Psoas muscle (tissue), 8 donors: ENCODE data around the gene SLFN11. TPM values are rescaled to one million over a fixed set of nuclear protein-coding genes. Genes with fewer than 3 reads are reported as not detected.
A peak's percentile ranks its signal among the peaks of the same experiment; 100 is the strongest.
"Not testable (repeated sequence)": the region's sequence is repeated elsewhere in the genome, so short reads cannot be mapped to it uniquely, and the experiment has no call there.

Experiments used
- ATAC-seq, 4 donors: fragments of 200-7000 bp; cut with Tn5 transposase; one replicate each; pipeline ENCODE4 v1.9.1; 2020; ENCODE audit warnings: moderate library complexity in 3 of 4, mild to moderate bottlenecking in 2 of 4
- DNase-seq, 2 donors: peaks; one replicate each; pipeline ENCODE4 v3.0.0-alpha.2; 2020
- H3K27ac ChIP-seq: fragments of 200-600 bp; one replicate; pipeline ENCODE4 v1.8.0; 2022
- H3K27me3 ChIP-seq, 3 donors: fragments of 200-600 bp in 1 of 3; one replicate each; pipeline versions ENCODE4 v1.6.1 to v1.8.0; 2013 to 2022; ENCODE audit warnings: low read length in 2 of 3, mild to moderate bottlenecking in 2 of 3, moderate library complexity in 1 of 3; ENCODE audit not compliant: insufficient read depth in 3 of 3
- H3K36me3 ChIP-seq, 2 donors: fragments of 200-600 bp in 1 of 2; one replicate each; pipeline versions ENCODE4 v1.6.1 to v1.8.0; 2013 to 2022; ENCODE audit warnings: low read depth in 1 of 2, mild to moderate bottlenecking in 1 of 2, moderate library complexity in 1 of 2; ENCODE audit not compliant: insufficient read depth in 1 of 2
- H3K4me1 ChIP-seq: fragments of 200-600 bp; one replicate; pipeline ENCODE4 v1.8.0; 2022
- H3K4me3 ChIP-seq: fragments of 200-600 bp; one replicate; pipeline ENCODE4 v1.8.0; 2022; ENCODE audit warnings: mild to moderate bottlenecking
- H3K9me3 ChIP-seq: fragments of 200-600 bp; one replicate; pipeline ENCODE4 v1.8.0; 2022
- WGBS, 3 donors: extraction: QIAGEN DNeasy Blood & Tissue Kit; methylation state at CpG; one replicate each; pipeline versions ENCODE4 v1.1.6 to v1.1.7; 2013; 5-methylcytosine and 5-hydroxymethylcytosine counted together
- intact Hi-C, 2 donors: fragments of 100-400 bp; cut with DNase I; formaldehyde crosslinking; loops; one replicate each; pipeline versions ENCODE4 v1.11.0 to v1.14.2; 2022
- polyA plus RNA-seq, 3 donors: library from polyadenylated mRNA; stranded (reverse); fragments of 200-250 nt; gene quantifications; one replicate each; pipeline ENCODE4 v1.2.3, GENCODE V29; 2013
- total RNA-seq, 4 donors: library from RNA; stranded (reverse); fragmentation: NEBNext Ultra II Directional in 2 of 4; extraction: Animal tissue kit (Norgen Biotek cat#: 25700) in 2 of 4; gene quantifications; one replicate each; pipeline versions ENCODE4 v1.2.1 to v1.2.4, GENCODE V29; 2021 to 2023
- TF ChIP-seq, protein P1 (sequence below): fragments of 200-600 bp; IDR thresholded peaks from one replicate; pipeline ENCODE4 v1.8.0; 2022; ENCODE audit warnings: antibody characterized with exemption
- donor health status: healthy with polysubstance abuse.
- donor health status: DM: no; HTN: no; CAD: no; lungs with moderate emphysema.
- donor health status: Bipolar disorder and iron deficiency.
- donor health status: healthy.
- donor health status: DM: yes; HTN: yes; CAD: no.
- donor health status: DM: no; HTN: no; CAD: no.
- donor health status: DM: no; HTN: no; CAD: no.
- donor health status: DM: yes; HTN: yes; CAD: no.

SLFN11 gene
- total and polyA plus RNA-seq, 7 donors, result 1.8 to 11.3 (median 7.0) TPM

- Histone ChIP-seq H3K4me3 (peak overlapping the region; percentile 63), H3K27me3 (no peaks in the 10 kb centered on the region), H3K4me1 (peaks cover 22% of the 10 kb centered on the region), H3K36me3 (no peaks in the 10 kb centered on the region), H3K9me3 (no peaks in the 10 kb centered on the region), H3K27ac (peak overlapping the region; percentile 84)
- WGBS, 3 donors, result 13 to 26% (median 16%) methylated on average over 19 of the region's 19 CpGs
- intact Hi-C loops, result loop anchor here (1.0 to 10.0 kb wide), 6 partner anchors 58 to 431 kb away; partner anchors contain the start of genes SLFN11 (in 1 of the 2), SLFN12 (in 1 of the 2) and SLFN5 (in 1 of the 2)
- peak in 3 of 4 donors; percentile 14 to 48 (median 34) for ATAC-seq
- TF ChIP-seq, protein P1, sequence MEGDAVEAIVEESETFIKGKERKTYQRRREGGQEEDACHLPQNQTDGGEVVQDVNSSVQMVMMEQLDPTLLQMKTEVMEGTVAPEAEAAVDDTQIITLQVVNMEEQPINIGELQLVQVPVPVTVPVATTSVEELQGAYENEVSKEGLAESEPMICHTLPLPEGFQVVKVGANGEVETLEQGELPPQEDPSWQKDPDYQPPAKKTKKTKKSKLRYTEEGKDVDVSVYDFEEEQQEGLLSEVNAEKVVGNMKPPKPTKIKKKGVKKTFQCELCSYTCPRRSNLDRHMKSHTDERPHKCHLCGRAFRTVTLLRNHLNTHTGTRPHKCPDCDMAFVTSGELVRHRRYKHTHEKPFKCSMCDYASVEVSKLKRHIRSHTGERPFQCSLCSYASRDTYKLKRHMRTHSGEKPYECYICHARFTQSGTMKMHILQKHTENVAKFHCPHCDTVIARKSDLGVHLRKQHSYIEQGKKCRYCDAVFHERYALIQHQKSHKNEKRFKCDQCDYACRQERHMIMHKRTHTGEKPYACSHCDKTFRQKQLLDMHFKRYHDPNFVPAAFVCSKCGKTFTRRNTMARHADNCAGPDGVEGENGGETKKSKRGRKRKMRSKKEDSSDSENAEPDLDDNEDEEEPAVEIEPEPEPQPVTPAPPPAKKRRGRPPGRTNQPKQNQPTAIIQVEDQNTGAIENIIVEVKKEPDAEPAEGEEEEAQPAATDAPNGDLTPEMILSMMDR, result no peak
- DNase-seq, result peak; percentile 54 to 73
Observed at GRCh38 chr17:35313875-35314409, 59.5 kb downstream of the SLFN11 start.

GRCh38 chr17:35312790-35313711, 60.4 kb downstream of the SLFN11 start:
- H3K9me3 ChIP-seq, result no peaks in the 10 kb centered on the region
- H3K36me3 ChIP-seq, result no peaks in the 10 kb centered on the region
- peaks cover 22% of the 10 kb centered on the region for H3K4me1 ChIP-seq
- no peaks in the 10 kb centered on the region for H3K27me3 ChIP-seq
- H3K4me3 ChIP-seq, result peak overlapping the region; percentile 63
- H3K27ac ChIP-seq, result peak overlapping the region; percentile 84
- peak; percentile 79 to 86 (median 84) for ATAC-seq
- WGBS, 3 donors, result 7 to 11% (median 8%) methylated on average over 20 of the region's 20 CpGs
- intact Hi-C loops, result loop anchor here (2.0 to 10.0 kb wide), 5 partner anchors 59 to 432 kb away; partner anchors contain the start of genes SLFN11 (in 1 of the 2), SLFN12 (in 1 of the 2) and SLFN5 (in 1 of the 2)
- TF ChIP-seq, protein P1, result peak; percentile 81
- DNase-seq, result peak; percentile 24 to 69

GRCh38 chr17:35312346-35312745, 61.1 kb downstream of the SLFN11 start:
- intact Hi-C loops, result loop anchor here (2.0 to 10.0 kb wide), 5 partner anchors 60 to 432 kb away; partner anchors contain the start of genes SLFN11 (in 1 of the 2), SLFN12 (in 1 of the 2) and SLFN5 (in 1 of the 2)
- Histone ChIP-seq H3K4me1 (peaks cover 19% of the 10 kb centered on the region), H3K4me3 (no peak overlapping the region), H3K36me3 (no peaks in the 10 kb centered on the region), H3K9me3 (no peaks in the 10 kb centered on the region), H3K27me3 (no peaks in the 10 kb centered on the region), H3K27ac (no peak overlapping the region)
- WGBS, 3 donors, result 63 to 73% (median 64%) methylated on average over 3 of the region's 3 CpGs
- TF ChIP-seq, protein P1, result no peak
- ATAC-seq, result no peak
- no peak for DNase-seq

DNA sequence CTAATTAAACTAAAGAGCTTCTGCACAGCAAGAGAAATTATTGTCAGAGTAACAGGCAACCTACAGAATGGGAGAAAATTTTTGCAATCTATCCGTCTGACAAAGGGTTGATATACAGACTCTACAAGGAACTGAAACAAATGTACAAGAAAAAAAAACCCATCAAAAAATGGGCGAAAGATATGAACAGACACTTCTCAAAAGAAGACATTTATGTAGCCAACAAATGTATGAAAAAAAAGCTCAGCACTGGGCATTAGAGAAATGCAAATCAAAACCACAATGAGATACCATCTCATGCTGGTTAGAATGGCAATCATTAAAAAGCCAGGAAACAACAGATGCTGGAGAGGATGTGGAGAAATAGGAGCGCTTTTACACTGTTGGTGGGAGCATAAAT, 64.1 kb downstream of the SLFN11 start:
- H3K27me3 ChIP-seq, H3K4me1 ChIP-seq, H3K9me3 ChIP-seq, DNase-seq, intact Hi-C loops, ATAC-seq, H3K36me3 ChIP-seq, H3K4me3 ChIP-seq, H3K27ac ChIP-seq: not testable (repeated sequence)
- WGBS, 3 donors, result 53 to 82% (median 79%) methylated on average over 3 of the region's 3 CpGs

Other genes starting within 250 kb of the SLFN11 start
- 10 to 100 TPM in 2 of 4 donors, 1 to 10 TPM in 2; 9.8 to 11.9 (median 10.2) TPM for gene NLE1, start 231.3 kb downstream of the SLFN11 start, total RNA-seq
- gene NLE1, start 231.3 kb downstream of the SLFN11 start, polyA plus RNA-seq, result 10 to 100 TPM in 2 of 3 donors, 1 to 10 TPM in 1; 9.1 to 15.6 (median 10.6) TPM
- 100 to 1,000 TPM; 109 to 395 (median 175) TPM for gene UNC45B, start 225.8 kb downstream of the SLFN11 start, total RNA-seq
- gene UNC45B, start 225.8 kb downstream of the SLFN11 start, polyA plus RNA-seq, result 10 to 100 TPM in 2 of 3 donors, 1 to 10 TPM in 1; 6.2 to 33.6 (median 33.1) TPM
- not detected for gene SLC35G3, start 179.2 kb downstream of the SLFN11 start, total RNA-seq
- gene SLC35G3, start 179.2 kb downstream of the SLFN11 start, polyA plus RNA-seq, result not detected
- gene SLFN5, start 130.5 kb downstream of the SLFN11 start, total RNA-seq, result 10 to 100 TPM; 14.5 to 23.7 (median 20.0) TPM
- 1 to 10 TPM; 1.7 to 9.4 (median 2.0) TPM for gene SLFN5, start 130.5 kb downstream of the SLFN11 start, polyA plus RNA-seq
- gene SLFN12, start 58.9 kb upstream of the SLFN11 start, total RNA-seq, result 1 to 10 TPM; 1.3 to 3.8 (median 1.9) TPM
- under 1 TPM; 0.34 to 0.92 (median 0.62) TPM for gene SLFN12, start 58.9 kb upstream of the SLFN11 start, polyA plus RNA-seq
- 1 to 10 TPM; 1.1 to 3.2 (median 1.9) TPM for gene SLFN13, start 75.1 kb upstream of the SLFN11 start, total RNA-seq
- under 1 TPM; 0.13 to 0.35 (median 0.27) TPM for gene SLFN13, start 75.1 kb upstream of the SLFN11 start, polyA plus RNA-seq
- gene SLFN12L, start 164.1 kb upstream of the SLFN11 start, total RNA-seq, result under 1 TPM in 3 of 4 donors, not detected in 1; 0.17 to 0.30 (median 0.26) TPM
- gene SLFN12L, start 164.1 kb upstream of the SLFN11 start, polyA plus RNA-seq, result under 1 TPM; 0.03 to 0.10 (median 0.09) TPM
- under 1 TPM in 1 of 4 donors, not detected in 3; 0.12 TPM for gene SLFN14, start 187.2 kb upstream of the SLFN11 start, total RNA-seq
- under 1 TPM in 1 of 3 donors, not detected in 2; 0.01 TPM for gene SLFN14, start 187.2 kb upstream of the SLFN11 start, polyA plus RNA-seq
- gene PEX12, start 204.9 kb upstream of the SLFN11 start, total RNA-seq, result 10 to 100 TPM in 1 of 4 donors, 1 to 10 TPM in 3; 4.1 to 11.7 (median 6.6) TPM
- 10 to 100 TPM in 1 of 3 donors, 1 to 10 TPM in 2; 3.1 to 11.5 (median 3.6) TPM for gene PEX12, start 204.9 kb upstream of the SLFN11 start, polyA plus RNA-seq
- 10 to 100 TPM; 63.2 to 92.4 (median 84.7) TPM for gene AP2B1, start 213.7 kb upstream of the SLFN11 start, total RNA-seq
- gene AP2B1, start 213.7 kb upstream of the SLFN11 start, polyA plus RNA-seq, result 10 to 100 TPM; 20.0 to 44.7 (median 37.5) TPM